SH-SY5Y (cell line): ENCODE data around the gene SYNE2.

Experiments used
- GATA2 ChIP-seq: IDR thresholded peaks from 2 replicates; pipeline ENCODE4 v1.6.1; 2011; ENCODE audit warnings: mild to moderate bottlenecking, low read depth, low read length
- GATA3 ChIP-seq: IDR thresholded peaks from 2 replicates; pipeline ENCODE4 v1.6.1; 2011; ENCODE audit warnings: low read depth, mild to moderate bottlenecking, low read length, moderate library complexity

- TF ChIP-seq GATA2, result no peak
- TF ChIP-seq GATA3, result no peak
Observed at GRCh38 chr14:64190974-64191502, 338.2 kb downstream of the SYNE2 start.
